ENCODE data around the gene SLIT3.

DNA sequence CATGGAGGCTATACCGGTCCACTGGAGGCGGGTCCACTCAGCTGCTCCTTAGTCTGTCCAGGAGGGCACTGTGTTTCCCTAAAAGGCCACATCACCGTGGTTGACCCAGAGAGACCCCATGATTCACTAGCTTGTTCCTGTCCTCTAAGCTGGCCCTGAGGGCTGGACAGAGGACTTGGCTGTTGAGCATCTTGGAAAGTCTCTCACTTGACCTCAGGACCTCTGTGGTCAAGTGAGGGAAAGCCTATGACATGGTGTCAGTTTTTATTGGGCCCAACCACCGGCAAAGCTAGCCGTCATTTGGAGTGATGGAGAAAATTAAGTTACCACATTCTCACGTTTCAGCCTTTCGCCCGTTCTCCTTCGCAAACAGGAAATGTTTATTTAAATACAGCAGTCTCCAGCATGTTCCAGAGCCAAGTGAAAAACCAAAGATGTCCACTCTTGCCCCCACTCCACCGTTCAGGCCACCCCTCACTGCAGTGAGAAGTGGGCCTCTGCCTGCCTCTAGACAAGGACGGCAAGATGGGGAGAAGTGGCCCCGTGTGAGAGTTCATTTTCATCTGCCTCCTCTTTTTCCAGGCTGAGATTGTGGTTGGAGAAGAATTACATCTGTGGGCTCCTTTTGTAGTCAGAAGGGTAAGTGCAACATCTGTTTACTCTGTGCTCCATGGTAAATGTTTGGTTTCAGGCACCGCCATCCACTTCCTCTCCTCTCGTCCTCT, 4.4 kb downstream of the SLIT3 start:
- TF ChIP-seq POLR2A (IDR thresholded peaks at IDR 0.05; ENCODE audit: low read length) (no peak), GATA1 (IDR thresholded peaks at IDR 0.05; ENCODE audit: low read depth, low read length) (no peak)

All from erythroblast (primary cell).